GM18508 (cell line): ENCODE data around the gene PNCK.

Source experiments
- ATAC-seq: cut with Tn5 transposase; IDR thresholded peaks from one replicate; pipeline ENCODE4 v1.9.1; 2021; ENCODE audit warnings: moderate number of reproducible peaks; ENCODE audit not compliant: insufficient read depth, unreplicated experiment

Gene PNCK

DNA sequence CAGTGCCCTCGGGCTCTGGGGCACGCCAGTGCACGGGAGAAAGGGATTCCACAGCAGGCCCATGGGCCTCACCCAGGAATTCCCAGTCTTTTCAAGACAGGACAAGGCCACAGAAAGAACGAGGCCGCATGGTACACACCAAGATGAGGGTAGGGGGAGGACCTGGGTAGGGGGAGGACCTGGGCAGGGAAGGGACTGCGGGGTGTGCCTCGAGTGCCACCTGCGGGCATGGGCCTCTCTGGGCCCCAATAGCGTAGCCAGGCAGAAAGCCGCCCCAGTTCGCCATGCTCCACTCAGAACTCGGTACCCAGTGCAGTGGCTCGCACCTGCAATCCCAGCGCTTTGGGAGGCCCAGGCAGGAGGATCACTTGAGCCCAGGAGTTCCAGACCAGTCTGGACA lies 40.6 kb downstream of the PNCK start:
- no peak for ATAC-seq

DNA sequence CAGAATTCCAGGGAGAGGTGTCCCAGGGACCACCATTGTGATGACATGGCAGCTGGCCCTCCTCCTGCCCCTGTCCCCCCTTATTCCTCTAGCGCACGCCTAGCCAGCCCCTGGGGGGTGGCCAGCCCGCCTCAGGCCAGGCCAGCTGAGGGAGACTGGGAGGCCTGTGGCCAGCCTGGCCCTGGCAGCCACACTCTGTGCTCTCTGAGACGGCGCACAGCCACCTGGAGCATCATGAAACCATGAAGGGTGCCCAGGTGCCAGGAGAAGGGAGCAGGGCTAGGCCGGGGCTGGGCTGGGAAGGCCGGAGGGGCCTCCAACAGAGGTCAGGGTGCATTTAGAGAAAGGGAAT lies 41.0 kb downstream of the PNCK start:
- ATAC-seq: no peak

DNA sequence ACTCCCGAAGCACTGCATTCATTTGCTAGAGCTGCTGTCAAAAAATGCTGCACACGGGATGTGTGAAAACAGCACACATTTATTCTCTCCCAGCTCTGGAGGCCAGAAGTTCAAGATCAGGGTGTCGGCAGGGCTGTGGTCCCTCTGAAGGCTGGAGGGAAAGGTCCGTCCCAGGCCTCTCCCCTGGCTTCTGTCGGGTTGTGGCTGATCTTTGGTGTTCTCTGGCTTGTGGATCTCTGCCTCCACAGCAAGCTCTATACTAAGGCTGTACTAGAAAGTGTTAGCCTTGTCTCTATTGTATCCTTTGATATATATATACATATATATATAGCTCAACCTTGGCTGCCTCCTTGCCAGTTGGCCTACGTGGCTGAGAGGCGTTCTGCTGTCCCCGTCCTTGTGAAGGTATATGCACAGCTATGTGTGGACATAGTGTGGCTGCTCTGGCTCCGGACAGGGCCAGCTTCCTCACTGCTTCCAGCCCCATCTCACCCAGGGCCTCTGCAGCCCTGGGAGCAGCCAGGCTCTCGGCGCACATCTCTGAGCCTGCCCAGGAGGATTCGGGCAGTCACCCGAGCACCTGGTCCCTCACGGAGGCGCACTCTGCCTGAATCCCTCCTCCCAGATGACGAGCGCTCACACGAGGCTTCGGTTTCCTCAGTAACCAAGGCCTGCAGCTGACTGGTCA lies 41.6 kb downstream of the PNCK start:
- ATAC-seq: no peak

DNA sequence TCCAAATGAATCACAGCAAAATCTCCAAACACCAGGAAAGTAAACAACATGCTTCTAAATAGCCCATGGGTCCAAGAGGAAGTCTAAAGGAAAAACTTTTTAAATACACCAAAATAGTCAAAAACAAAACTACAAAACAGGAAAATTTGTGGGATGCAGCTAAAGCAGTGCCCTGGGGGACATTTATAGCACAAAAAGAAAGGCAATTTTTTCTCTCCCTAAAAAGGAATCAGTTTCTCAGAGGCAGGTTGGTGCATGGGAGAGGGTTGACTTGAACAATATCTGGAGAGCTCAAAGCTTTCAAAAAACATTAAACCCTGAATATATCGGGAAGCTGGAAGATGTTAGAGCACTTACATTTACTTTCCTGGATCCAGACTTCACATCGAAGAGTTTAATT lies 42.3 kb downstream of the PNCK start:
- no peak for ATAC-seq

DNA sequence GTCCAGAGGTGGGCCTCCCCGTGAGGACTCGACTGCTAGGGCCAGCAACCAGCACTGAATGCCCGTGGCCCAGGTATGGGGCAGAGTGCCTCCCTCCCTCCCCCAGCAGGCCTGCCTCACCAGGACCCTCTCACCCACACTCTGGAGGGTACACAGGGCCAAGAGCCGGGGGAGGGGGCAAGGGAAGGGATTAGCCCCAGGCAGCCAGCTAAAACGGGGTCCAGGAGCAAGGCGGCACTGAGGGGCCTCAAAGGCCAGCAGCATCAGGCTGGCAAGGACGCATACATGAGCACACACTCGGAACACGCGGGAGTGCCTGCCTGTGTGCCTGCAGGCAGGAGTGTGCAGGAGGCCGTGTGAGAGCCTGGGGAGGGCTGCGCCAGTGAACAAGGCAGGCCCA lies 44.9 kb downstream of the PNCK start:
- ATAC-seq: no peak

DNA sequence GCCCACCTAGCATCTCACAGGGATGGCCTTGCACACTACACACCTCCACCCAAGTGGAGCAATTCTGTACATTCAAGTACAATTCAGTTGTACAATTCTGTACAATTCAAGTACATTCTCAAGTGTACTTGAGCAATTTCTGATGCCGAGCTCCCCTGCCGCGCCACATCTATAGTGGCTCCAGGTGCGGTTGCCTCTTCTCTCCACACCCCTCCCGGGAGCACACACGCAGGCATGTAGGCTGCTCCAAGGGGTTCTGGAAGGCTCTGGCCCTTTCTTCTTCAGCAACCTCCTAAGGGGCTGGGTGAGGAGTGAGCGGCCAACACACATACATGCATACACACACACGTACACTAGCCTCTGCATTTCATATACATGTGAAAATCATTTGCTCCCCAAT lies 45.5 kb downstream of the PNCK start:
- ATAC-seq: no peak

DNA sequence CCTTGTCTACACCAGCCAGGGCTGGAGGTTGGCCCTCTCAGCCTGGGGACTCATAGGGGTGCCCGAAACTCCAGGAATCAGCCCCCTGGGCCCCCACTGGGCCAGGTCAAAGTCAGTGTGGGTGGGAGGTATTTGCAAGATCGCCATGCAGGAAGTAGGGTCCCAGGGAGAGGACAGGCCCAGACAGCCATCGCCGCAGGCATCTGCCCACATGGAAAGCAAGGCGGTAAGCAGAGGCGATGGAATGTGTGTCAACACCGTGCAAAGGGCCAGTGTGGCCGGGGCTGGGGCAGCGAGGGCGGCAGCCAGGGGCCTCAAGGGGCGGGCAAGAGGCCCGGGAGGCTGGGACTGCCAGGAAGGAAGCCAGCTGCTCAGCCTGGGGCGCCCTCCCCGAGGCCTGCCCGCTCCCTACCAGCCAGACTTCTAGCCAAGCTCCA lies 45.9 kb downstream of the PNCK start:
- no peak for ATAC-seq

DNA sequence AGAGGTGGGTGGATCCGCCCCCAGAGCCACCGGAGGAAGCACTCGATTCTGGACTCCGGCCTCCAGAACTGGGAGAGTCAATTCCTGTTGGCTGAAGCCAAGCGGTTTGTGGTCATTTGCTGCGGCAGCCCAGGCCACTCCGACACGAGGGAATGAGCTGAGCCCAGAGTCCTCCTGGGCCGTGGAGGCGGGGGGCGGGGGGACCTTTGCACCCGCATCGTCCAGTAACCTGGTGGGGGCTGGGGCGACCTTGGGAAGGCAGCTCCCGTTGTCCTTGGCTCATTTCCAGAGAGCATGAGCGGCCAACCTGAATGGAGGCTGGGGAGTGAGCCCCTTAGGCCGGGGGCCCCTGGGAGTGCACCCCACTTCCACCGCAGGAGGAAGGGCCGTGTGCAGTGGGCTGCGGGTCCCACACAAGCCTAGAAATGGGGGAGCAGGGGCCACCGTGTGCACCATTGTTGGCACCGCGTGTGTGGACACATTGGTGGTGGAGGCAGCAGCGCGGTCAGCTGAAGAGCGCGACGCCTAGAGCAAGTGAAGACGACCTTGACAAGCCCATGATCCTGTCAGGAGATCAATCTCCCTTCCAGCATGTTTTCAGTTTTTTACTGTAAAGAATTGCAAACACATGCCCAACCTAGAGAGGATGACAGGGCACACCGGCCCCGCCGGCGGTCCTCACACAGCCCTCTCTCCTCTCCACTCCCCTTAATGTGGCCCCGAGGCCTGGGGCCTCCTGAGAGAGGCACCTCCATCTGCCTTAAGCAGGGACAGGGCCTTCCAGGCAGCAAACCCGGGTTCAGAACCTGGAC lies 46.5 kb downstream of the PNCK start:
- ATAC-seq: no peak

DNA sequence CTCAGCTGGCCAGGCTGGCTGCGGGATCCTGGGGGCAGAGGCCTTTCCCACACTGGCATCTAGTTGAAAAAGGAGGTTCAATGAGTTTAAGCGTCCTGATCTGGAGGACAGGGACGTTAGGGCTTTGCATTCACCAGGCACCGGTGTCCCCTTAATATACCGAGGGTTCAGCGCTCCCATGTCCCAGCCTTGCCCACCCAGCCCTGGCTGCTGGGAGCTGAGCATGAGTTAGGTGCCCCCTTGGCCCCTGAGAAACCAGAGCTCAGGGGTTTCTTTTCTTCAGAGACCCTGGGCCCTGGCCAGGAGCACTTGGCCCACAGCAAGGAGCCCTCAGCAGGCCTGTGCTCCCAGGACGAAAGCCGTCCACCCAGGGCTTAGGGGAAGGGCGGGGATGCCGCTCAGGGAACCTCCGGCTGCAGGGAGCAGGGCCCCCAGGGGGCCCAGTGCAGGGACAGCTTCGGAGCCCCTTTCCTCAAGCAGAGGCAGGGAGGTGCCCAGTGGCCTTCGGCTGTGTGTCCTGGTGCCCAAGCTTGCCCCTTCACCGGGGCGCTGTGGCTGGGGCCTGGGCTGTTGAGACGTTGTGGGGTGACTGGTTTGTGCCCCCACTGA lies 47.5 kb downstream of the PNCK start:
- no peak for ATAC-seq

DNA sequence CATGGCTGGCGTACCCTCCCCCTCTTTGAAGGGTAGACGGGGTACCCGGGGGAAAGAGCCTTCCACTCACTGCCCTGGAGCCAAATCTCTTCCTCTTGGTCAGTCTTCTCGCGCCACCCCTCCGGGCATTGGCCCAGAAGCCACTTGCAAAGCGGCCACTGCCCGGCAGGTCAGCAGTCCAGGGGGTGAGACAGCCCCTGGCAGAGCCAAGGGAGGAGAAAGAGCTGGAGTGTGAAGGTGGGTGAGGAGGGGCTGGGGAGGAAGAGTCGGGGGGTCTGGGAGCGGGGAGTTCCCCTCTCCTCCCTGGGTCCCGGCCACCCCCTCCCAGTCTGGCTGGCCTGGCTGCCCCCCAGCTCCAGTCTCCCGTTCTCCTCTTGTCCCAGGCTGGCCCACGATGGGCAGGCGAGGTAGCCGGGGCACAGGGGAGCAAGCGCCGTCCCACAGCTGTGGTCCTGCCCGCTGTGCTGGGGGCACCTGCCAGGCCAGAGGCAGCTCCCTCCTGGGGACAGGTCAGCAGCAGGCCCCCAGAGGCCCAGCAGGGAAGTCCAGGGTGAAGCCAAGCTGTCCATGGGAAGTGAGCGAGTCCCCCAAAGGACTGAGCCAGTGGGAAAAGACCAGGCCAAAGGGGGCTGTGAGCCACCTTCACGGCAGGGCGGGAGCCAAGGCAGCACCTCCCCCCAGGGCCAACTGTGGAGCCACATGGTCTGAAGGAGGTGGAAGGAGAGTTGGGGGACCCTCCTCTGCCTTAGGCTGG lies 48.2 kb downstream of the PNCK start:
- ATAC-seq: no peak

DNA sequence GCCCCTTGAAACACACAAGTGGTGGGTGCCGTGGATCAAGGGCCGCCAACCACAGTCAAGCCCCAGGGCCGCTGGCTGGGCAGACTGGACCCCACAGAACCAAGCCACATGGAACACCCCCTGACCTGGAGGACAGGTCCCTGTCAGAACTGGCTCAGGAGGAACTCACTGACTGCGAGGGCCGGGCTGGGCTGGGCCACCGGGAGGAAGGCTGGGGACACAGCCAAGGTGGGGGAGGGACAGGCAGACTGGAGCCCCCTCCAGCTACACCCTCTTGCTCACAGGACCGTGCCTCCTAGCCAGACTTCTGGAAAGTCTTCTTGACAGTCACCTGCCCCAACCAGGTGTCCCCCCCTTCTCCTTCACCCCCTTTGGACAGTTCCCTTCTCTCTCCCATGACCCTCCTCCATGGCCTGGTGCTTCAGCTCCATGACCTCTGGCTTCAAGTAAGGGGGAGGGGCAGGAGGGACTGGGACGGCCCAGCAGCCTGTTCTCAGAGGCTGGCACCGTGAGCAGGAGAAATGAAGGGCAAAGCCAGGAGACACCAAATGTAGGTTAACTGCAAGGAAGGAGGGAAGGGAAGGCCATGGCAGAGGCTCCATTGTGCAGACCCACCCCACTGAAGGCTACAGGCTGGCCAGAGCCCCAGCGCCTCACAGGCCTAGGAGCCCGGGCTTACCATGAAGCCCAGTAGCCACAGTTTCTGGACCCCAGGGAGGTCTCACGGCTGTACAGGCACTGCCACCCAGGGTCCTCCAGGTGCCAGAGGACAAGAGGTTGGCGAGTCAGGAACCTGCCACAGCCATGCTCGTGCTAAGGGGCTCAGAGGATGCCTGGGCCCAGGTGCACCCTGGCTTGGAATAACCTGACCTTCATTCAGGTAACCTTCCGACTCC lies 49.2 kb downstream of the PNCK start:
- no peak for ATAC-seq

DNA sequence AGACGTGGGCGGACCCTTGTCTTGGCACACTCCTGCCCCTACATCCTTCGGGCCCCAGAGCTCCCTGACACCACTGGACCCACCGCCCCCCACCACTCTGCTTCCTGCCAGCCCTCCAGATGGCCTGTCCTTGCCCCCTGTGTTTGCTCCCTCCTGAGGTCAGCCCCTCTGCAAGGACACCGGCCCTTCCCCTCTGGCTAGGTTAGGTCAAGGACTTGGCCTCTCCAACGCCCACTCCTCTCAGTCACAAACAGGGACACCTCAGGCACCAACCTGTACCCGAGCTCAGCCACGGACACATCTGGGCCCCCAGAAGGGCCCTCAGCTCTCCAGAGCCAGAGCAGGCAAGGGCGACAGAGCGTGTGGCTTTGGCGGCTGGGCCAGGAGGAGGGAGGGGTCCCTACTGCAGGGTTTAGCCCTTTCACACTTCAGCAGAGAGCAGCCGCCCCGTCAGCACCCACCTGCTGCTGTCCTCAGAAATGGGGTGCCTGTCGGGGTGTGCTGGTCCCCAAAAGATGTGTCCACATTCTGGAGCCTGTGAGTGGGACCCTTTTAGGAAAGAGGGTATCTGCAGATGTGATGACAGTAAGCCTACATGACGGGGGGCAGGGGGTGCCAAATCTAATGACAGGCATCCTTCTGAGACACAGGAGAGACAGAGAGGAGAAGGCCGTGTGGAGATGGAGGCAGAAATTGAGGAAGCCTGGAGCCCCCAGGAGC lies 50.1 kb downstream of the PNCK start:
- ATAC-seq: no peak

DNA sequence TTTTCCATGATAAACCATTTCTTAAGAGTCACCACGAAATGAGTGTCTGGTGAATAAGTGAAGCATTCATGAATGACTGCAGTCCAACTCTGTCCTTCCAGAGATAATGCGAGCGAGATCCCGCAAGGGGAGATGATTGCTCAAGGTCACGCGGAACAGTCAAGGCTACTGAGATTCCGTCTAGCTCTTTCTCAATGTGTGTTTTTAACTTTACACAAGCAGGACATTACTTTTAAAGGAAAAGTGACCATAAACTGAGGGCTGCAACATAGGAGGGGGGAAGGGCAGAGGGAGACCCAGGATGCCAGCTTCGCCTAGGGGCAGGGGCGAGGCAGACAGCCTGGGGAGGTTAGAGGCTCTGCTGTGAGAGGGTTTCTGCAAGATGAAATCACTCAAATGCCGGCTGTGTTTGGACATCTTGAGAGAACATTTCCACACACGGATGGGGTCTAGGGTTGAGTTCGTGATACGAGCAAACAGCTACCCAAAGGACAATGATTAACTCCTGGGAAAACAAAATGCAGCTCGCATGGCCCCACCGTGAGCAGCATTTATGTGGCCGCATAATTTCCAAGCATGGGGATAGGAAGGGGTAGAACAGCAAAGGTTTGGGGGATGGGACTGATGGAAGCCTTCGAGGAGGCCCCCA lies 50.8 kb downstream of the PNCK start:
- ATAC-seq: no peak

DNA sequence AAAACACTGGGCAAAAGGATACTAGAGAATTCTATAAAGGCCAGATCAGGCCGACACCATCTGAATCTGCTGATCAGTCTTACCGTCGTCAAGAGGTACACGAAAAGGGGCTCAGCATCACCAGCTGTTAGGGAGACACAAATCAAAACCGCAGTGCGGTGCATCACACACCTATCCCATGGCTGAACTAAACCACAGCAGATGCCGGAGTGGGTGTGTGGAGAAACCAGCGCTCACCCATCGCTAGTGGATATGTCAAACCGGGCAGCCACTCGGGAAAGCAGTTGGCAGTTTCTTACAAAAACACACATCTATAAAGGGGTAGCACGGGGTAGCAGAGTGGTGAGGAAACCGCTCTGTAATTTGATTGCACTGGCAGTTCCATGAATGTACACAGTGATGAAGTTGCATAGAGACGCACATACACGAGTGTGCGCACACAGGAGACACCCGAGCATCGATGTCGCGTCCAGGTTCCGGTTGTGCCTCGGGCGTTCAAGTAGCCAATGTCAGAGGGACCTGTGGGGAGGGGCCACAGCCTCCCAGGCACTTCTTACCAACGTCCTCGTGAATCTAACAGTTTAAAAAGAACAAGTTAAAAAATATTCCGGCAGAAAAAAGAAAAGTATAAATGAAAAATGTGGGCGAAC lies 51.5 kb downstream of the PNCK start:
- ATAC-seq: no peak

DNA sequence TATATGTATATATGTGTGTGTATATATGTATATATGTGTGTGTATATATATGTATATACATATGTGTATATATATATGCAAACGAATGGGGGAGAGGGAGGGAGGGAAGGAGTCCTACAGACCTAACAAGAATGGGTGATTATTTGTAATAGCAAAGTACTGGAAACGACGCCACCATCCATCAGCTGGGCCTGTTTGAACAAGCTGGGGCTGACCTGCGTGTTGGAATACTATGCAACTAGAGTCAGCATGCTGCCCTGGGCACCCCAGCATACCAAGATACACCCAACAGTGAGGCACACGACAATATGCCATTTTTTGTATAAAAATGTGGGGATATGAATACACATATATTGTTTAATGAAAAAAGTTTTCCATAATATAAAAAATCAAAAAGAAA lies 53.0 kb downstream of the PNCK start:
- ATAC-seq: no peak
